Karpas-422 (cell line): ENCODE data around the gene TRIP13. TPM values are rescaled to one million over a fixed set of nuclear protein-coding genes. Genes with fewer than 3 reads are reported as not detected.

Experiments used
- DNase-seq: peaks from one replicate; pipeline ENCODE4 v3.0.0-alpha.2; 2015
- H2AFZ ChIP-seq: fragments of 200-600 bp; sonication (generic); 2 replicates; pipeline ENCODE4 v1.6.1; 2014; ENCODE audit warnings: antibody characterized with exemption, low read length, mixed read lengths
- H3K27ac ChIP-seq: fragments of 200-600 bp; sonication (generic); 2 replicates; pipeline ENCODE4 v1.5.1; 2014; ENCODE audit warnings: mild to moderate bottlenecking, low read length, moderate library complexity
- H3K27me3 ChIP-seq: fragments of 200-600 bp; sonication (generic); 2 replicates; pipeline ENCODE4 v1.6.1; 2014; ENCODE audit warnings: low read length, mixed read lengths
- H3K36me3 ChIP-seq: fragments of 200-600 bp; sonication (generic); 2 replicates; pipeline ENCODE4 v1.6.1; 2014; ENCODE audit warnings: low read length, mixed read lengths; ENCODE audit not compliant: insufficient read depth
- H3K4me1 ChIP-seq: fragments of 200-600 bp; sonication (generic); 2 replicates; pipeline ENCODE4 v1.6.1; 2014; ENCODE audit warnings: mild to moderate bottlenecking, low read length, mixed read lengths
- H3K4me2 ChIP-seq: fragments of 200-600 bp; sonication (generic); 2 replicates; pipeline ENCODE4 v1.6.1; 2014; ENCODE audit warnings: low read length, low read depth, mild to moderate bottlenecking; ENCODE audit not compliant: poor library complexity, severe bottlenecking
- H3K4me3 ChIP-seq: fragments of 200-600 bp; sonication (generic); 2 replicates; pipeline ENCODE4 v1.5.1; 2014; ENCODE audit warnings: mild to moderate bottlenecking, antibody characterized with exemption, low read length, mixed read lengths
- H3K79me2 ChIP-seq: fragments of 200-600 bp; sonication (generic); 2 replicates; pipeline ENCODE4 v1.6.1; 2014; ENCODE audit warnings: mild to moderate bottlenecking, low read length, mixed read lengths
- H3K9ac ChIP-seq: fragments of 200-600 bp; sonication (generic); 2 replicates; pipeline ENCODE4 v1.6.0; 2014; ENCODE audit warnings: low read length
- H3K9me2 ChIP-seq: fragments of 200-600 bp; sonication (generic), shearing (Covaris generic); replicated peaks from 2 replicates; pipeline ENCODE4 v1.6.0; 2014; ENCODE audit warnings: mild to moderate bottlenecking, low read length, moderate library complexity; ENCODE audit not compliant: insufficient read depth
- H3K9me3 ChIP-seq: fragments of 300-700, 200-600 bp; sonication (generic); 2 replicates; pipeline ENCODE4 v1.6.1; 2014; ENCODE audit warnings: low read length, mixed read lengths
- H4K20me1 ChIP-seq: fragments of 200-600 bp; sonication (generic); 2 replicates; pipeline ENCODE4 v1.6.1; 2014; ENCODE audit warnings: mild to moderate bottlenecking, antibody characterized with exemption, low read length, low read depth; ENCODE audit not compliant: insufficient read depth
- total RNA-seq: library from RNA; depleted of rRNA; stranded (reverse); fragments of >200 nt; shearing (Covaris generic); gene quantifications from 2 replicates; pipeline ENCODE4 v1.2.3, GENCODE V29; 2014; ENCODE audit warnings: low replicate concordance

Gene TRIP13
- total RNA-seq, 1 experiment from 2014 or later, result 16.3 TPM

GRCh38 chr5:957748-958485 lies 65.2 kb downstream of the TRIP13 start:
- H3K27me3 ChIP-seq, result no peaks in the 10 kb centered on the region
- H3K36me3 ChIP-seq, result no peaks in the 10 kb centered on the region
- no peak overlapping the region for H3K4me2 ChIP-seq
- H4K20me1 ChIP-seq, result no peaks in the 10 kb centered on the region
- no peak for DNase-seq
- no peak overlapping the region for H3K27ac ChIP-seq
- no peak overlapping the region for H3K9ac ChIP-seq
- no peaks in the 10 kb centered on the region for H3K9me3 ChIP-seq
- no peaks in the 10 kb centered on the region for H3K9me2 ChIP-seq
- H2AFZ ChIP-seq, result no peak overlapping the region
- H3K4me3 ChIP-seq, result no peak overlapping the region
- H3K79me2 ChIP-seq, result no peaks in the 10 kb centered on the region
- H3K4me1 ChIP-seq, result no peaks in the 10 kb centered on the region

DNA sequence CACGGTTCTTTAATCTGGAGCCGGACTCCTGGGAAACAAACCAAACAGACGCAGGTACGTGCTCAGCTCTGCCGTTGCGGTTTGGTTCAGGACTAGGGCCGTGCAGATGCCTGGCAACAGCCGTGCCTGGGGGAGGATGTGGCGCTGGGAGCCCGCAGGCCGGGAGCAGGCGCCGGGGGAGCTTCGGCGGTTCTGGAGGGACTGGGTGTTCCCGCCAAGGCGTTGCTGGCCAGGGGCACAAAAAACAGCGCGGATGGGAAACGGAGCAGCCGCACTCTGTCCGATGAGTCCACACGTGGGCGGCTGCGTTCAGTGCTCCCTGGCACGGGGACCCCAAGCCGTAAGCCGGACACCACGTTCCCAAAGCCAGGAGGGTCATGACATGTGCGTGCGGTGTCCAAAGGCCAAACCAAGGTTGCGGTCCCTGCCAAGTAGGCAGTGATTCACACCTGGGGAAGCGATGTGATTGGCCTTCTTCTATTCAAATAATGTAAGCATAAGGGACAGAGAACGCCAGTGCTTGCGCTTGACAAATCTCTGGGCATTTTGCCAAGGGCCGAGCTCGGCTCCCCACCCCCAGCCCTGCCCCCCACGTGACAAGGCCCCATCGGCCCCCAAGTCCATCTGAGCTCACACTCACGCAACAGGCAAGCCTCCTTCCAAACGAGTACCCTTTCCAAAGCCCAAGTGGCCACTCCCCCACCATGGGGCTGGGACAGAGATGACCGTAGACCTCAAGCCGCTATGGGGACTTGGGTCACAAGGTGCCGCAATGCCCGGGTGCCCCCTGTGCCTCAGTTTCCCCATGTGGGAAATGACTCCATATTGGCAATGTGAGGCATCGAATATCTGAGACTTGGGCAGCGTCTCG lies 66.3 kb downstream of the TRIP13 start:
- Histone ChIP-seq H3K36me3 (no peaks in the 10 kb centered on the region), H3K4me2 (no peak overlapping the region), H3K4me3 (no peak overlapping the region), H3K4me1 (no peaks in the 10 kb centered on the region), H4K20me1 (no peaks in the 10 kb centered on the region), H3K79me2 (no peaks in the 10 kb centered on the region), H3K9me2 (no peaks in the 10 kb centered on the region), H3K9ac (no peak overlapping the region), H2AFZ (no peak overlapping the region), H3K27ac (no peak overlapping the region), H3K9me3 (no peaks in the 10 kb centered on the region), H3K27me3 (no peaks in the 10 kb centered on the region)
- no peak for DNase-seq

DNA sequence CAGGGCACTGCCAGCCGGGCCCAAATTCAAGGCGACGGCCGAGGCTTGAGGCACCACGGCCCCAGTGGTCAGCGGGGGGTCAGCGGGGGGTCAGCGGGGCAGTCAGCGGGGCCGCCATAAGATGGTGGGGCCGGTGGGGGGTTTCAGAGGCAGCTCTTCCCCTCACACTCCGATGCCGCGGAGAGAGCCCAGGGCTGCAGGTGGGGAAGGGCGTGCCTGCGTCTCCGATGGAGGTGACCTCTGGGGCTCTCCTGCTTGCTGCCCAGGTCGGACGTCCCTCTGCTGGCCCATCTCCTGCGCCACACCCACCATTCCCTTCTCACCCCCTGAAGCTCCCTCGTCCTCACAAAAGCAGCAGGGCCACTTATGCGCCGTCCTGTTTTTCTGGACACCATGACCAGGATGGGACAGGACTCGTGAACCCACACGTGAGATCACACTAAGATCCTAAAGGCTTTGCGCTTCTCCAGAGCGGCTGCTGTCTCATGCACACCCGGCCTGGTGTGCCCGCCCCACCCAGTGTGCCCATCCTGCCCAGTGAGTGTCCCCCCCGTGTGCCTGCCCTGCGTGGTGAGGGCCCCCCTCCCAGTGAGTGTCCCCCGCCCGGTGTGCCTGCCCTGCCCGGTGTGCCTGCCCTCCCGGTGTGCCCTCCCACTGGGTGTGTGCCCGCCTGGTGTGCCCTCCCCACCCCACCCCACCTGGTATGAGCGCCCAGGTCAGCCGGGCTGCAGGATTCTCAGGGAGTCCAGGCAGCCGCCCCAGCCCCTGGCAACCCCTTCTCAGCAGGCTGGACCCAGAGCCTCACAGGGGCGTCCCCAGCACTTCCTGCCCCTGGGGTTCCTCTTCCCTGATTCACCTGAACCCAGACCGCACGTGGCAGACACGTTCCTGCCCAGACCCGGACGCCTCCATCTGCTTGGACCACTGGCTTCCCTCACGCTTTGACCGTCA lies 67.2 kb downstream of the TRIP13 start:
- DNase-seq, result no peak
- H3K4me1 ChIP-seq, result no peaks in the 10 kb centered on the region

DNA sequence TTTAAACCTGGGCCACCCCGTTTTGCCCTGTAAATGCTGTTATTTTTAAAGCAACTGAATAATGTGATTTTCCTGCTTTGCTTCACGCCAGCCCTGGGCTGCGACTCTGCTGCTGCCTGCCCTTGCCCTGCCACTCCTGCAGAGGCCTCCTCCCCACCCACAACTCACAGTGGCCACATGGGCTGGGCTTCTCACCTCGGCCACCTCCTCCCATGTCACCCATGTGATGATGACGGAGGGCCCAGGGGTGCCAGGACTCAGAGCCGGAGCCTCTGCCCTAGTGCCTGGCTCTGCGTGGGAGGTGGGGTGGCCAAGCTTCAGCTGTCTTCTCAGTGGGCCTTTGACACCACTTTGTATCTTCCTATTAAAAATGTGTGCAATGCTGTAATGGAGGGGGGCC lies 67.9 kb downstream of the TRIP13 start:
- Histone ChIP-seq H3K27me3 (no peaks in the 10 kb centered on the region), H3K4me2 (no peak overlapping the region), H2AFZ (no peak overlapping the region), H3K4me3 (no peak overlapping the region), H3K36me3 (no peaks in the 10 kb centered on the region), H3K79me2 (no peaks in the 10 kb centered on the region), H3K27ac (no peak overlapping the region), H4K20me1 (0 out of 2 replicates have a peak, but pooled peaks cover 3% of the 10 kb centered on the region), H3K9ac (no peak overlapping the region), H3K4me1 (peaks cover 4% of the 10 kb centered on the region), H3K9me2 (no peaks in the 10 kb centered on the region), H3K9me3 (no peaks in the 10 kb centered on the region)
- no peak for DNase-seq

More for the DNA sequence above, 67.2 kb downstream of the TRIP13 start:
- no peaks in the 10 kb centered on the region for H3K36me3 ChIP-seq
- no peak overlapping the region for H3K4me3 ChIP-seq
- H3K27me3 ChIP-seq, result no peaks in the 10 kb centered on the region
- H2AFZ ChIP-seq, result no peak overlapping the region
- no peak overlapping the region for H3K4me2 ChIP-seq
- no peaks in the 10 kb centered on the region for H3K9me3 ChIP-seq
- H3K9me2 ChIP-seq, result no peaks in the 10 kb centered on the region
- no peaks in the 10 kb centered on the region for H3K79me2 ChIP-seq
- H3K9ac ChIP-seq, result no peak overlapping the region
- no peak overlapping the region for H3K27ac ChIP-seq
- 0 out of 2 replicates have a peak, but pooled peaks cover 3% of the 10 kb centered on the region for H4K20me1 ChIP-seq

DNA sequence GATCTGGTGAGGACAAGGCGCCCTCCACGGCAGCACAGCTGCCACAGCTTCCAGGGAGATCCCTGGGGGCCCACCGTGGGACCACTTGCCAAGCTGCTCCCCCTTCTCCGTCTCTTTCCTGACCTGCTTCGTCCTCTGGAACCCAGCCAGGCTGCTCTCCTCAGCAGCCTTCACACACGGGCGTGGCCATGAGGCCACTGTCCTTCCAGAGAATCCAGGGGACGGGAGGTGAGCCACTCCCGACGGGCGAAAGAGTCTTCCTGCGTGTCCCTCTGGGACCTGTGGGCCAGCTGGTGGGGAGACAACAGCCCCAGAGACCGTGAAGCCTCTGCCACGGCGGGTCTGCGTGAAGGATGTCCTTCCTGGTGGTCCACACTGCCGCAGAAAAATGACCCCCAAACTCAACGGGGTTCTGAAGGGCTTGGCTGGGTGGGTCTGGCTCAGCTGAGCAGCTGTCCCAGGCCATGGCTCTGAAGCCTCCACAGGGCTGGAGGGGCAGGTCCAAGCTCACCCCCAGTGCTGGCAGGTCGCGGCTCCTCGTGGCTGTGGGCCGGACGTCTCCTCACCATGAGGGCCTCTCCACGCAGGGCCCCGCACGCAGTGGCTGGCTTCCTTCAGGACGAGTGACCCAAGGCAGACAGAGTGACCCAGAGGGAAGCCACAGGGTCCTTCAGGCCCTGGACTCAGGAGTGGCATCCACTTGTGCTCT lies 68.5 kb downstream of the TRIP13 start:
- no peak overlapping the region for H3K27ac ChIP-seq
- H4K20me1 ChIP-seq, result 0 out of 2 replicates have a peak, but pooled peaks cover 3% of the 10 kb centered on the region
- H3K36me3 ChIP-seq, result no peaks in the 10 kb centered on the region
- no peak overlapping the region for H2AFZ ChIP-seq
- no peaks in the 10 kb centered on the region for H3K9me2 ChIP-seq
- H3K9me3 ChIP-seq, result no peaks in the 10 kb centered on the region
- H3K9ac ChIP-seq, result no peak overlapping the region
- no peak overlapping the region for H3K4me3 ChIP-seq
- no peak overlapping the region for H3K4me2 ChIP-seq
- DNase-seq, result no peak
- H3K27me3 ChIP-seq, result no peaks in the 10 kb centered on the region
- peaks cover 6% of the 10 kb centered on the region for H3K4me1 ChIP-seq
- no peaks in the 10 kb centered on the region for H3K79me2 ChIP-seq

DNA sequence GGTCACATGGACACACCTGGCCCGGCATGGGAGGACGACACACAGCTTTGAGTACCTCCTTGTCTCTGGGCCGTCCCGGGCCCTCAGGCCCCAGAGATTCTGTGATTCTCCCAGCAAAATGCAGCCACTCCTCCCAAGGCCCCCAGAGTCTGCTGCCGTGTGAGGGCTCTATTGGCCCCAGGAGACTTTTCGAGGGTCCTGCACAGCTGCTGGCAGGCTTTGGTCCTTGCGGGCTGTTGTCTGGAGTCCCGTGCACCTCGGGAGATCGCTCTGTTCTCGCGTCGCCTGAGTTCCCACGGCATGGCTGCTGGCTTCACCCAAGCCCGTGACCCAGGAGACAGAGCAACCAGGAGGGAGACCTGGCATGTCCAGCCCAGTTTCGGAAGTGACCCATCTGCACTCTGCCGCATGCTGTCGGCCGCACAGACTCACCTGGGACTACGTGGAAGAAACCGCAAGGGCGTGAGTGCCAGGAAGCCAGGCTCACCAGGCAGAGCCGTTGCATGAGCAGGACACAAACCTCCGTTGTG lies 69.1 kb downstream of the TRIP13 start:
- no peak overlapping the region for H3K9ac ChIP-seq
- no peaks in the 10 kb centered on the region for H3K36me3 ChIP-seq
- no peaks in the 10 kb centered on the region for H3K27me3 ChIP-seq
- no peak overlapping the region for H2AFZ ChIP-seq
- H3K27ac ChIP-seq, result no peak overlapping the region
- H3K9me2 ChIP-seq, result no peaks in the 10 kb centered on the region
- 0 out of 2 replicates have a peak, but pooled peaks cover 3% of the 10 kb centered on the region for H4K20me1 ChIP-seq
- H3K4me1 ChIP-seq, result peaks cover 6% of the 10 kb centered on the region
- no peaks in the 10 kb centered on the region for H3K9me3 ChIP-seq
- H3K79me2 ChIP-seq, result no peaks in the 10 kb centered on the region
- H3K4me2 ChIP-seq, result no peak overlapping the region
- no peak for DNase-seq
- no peak overlapping the region for H3K4me3 ChIP-seq

DNA sequence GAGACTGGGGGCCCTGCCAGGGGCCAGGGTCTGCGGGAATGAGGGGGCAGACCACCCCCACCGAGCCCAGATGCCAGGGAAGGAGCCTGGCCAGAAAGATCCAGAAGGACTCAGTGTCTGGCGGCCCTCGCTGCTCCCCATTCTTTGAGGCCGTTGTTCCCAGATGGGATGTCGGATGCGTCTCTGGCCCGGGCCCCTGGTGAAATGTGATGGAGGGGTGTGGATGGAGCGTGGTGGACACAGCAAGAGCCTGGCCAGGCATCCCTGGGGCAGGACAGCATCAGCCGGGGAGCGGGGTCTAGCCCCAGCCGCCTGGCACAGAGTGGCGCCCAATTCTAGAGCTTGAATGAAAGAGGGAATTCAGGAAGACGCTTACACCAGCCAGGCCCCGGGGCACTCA lies 69.7 kb downstream of the TRIP13 start:
- Histone ChIP-seq H3K9ac (no peak overlapping the region), H3K27ac (no peak overlapping the region), H3K9me2 (no peaks in the 10 kb centered on the region)

More for the DNA sequence above, 69.7 kb downstream of the TRIP13 start:
- no peak overlapping the region for H3K4me2 ChIP-seq
- H3K27me3 ChIP-seq, result no peaks in the 10 kb centered on the region
- H3K4me3 ChIP-seq, result no peak overlapping the region
- 0 out of 2 replicates have a peak, but pooled peaks cover 3% of the 10 kb centered on the region for H4K20me1 ChIP-seq
- no peak overlapping the region for H2AFZ ChIP-seq
- H3K79me2 ChIP-seq, result no peaks in the 10 kb centered on the region
- no peaks in the 10 kb centered on the region for H3K9me3 ChIP-seq
- DNase-seq, result no peak
- H3K4me1 ChIP-seq, result peaks cover 6% of the 10 kb centered on the region
- no peaks in the 10 kb centered on the region for H3K36me3 ChIP-seq
